HCT116 (cell line): Measurements from ENCODE around the gene SOHLH2. TPM values are rescaled to one million over a fixed set of nuclear protein-coding genes. Genes with fewer than 3 reads are reported as not detected.

Experiments
- ATAC-seq: fragments of 200-7000 bp; cut with Tn5 transposase; 2 replicates; pipeline ENCODE4 v1.9.1; 2020; ENCODE audit warnings: mild to moderate bottlenecking, moderate library complexity
- BruUV-seq: library from RNA; stranded (reverse); fragments of 400-500 nt; replicated peaks from 2 replicates; lab custom pipeline; 2021; lab: Mats Ljungman, UMichigan
- CTCF ChIA-PET: fragments of 300-600 bp; sonication (Branson Sonifier 250); formaldehyde crosslinking; loops from one replicate; lab custom pipeline; 2021; ENCODE audit warnings: antibody characterized with exemption; lab: Charles Lee
- POLR2A ChIA-PET: fragments of 300-600, 350-600 bp; sonication (Branson Sonifier 250); formaldehyde crosslinking; loops from one replicate; lab custom pipeline; 2021; ENCODE audit warnings: antibody characterized with exemption; lab: Charles Lee
- RAD21 ChIA-PET, 2 experiments: fragments of 300-600 bp; sonication (Branson Sonifier 250); formaldehyde crosslinking; loops; one replicate each; lab custom pipeline; 2023; ENCODE audit warnings: low total read pairs in 2 of 2; ENCODE audit not compliant: uncharacterized antibody in 2 of 2, unreplicated experiment in 2 of 2, low non-redundant PET in 1 of 2; lab: Charles Lee
- DNase-seq: peaks from one replicate; pipeline ENCODE4 v3.0.0-alpha.2; 2010; ENCODE audit warnings: low read depth, low spot score
- H2AFZ ChIP-seq: fragments of 200-600 bp; shearing (Covaris generic), sonication (generic); 2 replicates; pipeline ENCODE4 v1.6.1; 2017; ENCODE audit warnings: low read depth, mixed run types, mixed read lengths, antibody characterized with exemption, low read length; ENCODE audit not compliant: poor library complexity, severe bottlenecking
- H3K27ac ChIP-seq: 2 replicates; pipeline ENCODE4 v1.5.1; 2012; ENCODE audit warnings: low read depth, low read length
- H3K27me3 ChIP-seq: fragments of 200-600 bp; sonication (generic); 2 replicates; pipeline ENCODE4 v1.6.1; 2016; ENCODE audit warnings: mixed run types, low read length, mixed read lengths; ENCODE audit not compliant: insufficient read depth
- H3K36me3 ChIP-seq, 2 experiments: fragments of 200-500 bp in 1 of 2; fragments of 200-600 bp in 1 of 2; sonication (Bioruptor generic) in 1 of 2; sonication (generic) in 1 of 2; 2 replicates each; pipeline versions ENCODE4 v1.5.1 to v1.6.1; 2014 to 2016; ENCODE audit warnings: low read length in 2 of 2, inconsistent platforms in 1 of 2, mixed read lengths in 1 of 2, mixed run types in 1 of 2; ENCODE audit not compliant: insufficient read depth in 2 of 2, control insufficient read depth in 1 of 2
- H3K4me1 ChIP-seq, 2 experiments: fragments of 200-600 bp in 1 of 2; sonication (generic) in 1 of 2; 2 replicates each; pipeline versions ENCODE4 v1.5.1 to v1.6.1; 2012 to 2017; ENCODE audit warnings: low read length in 2 of 2, inconsistent platforms in 1 of 2, mild to moderate bottlenecking in 1 of 2, mixed read lengths in 1 of 2, mixed run types in 1 of 2, moderate library complexity in 1 of 2; ENCODE audit not compliant: insufficient read depth in 2 of 2, control insufficient read depth in 1 of 2
- H3K4me2 ChIP-seq: fragments of 200-600 bp; sonication (generic); 2 replicates; pipeline ENCODE4 v1.6.1; 2017; ENCODE audit warnings: mixed run types, low read length, mixed read lengths
- H3K4me3 ChIP-seq, 2 experiments: fragments of 200-600 bp in 1 of 2; sonication (generic) in 1 of 2; replicated peaks in 1 of 2; 2 replicates each; pipeline ENCODE4 v1.5.1; 2011 to 2016; ENCODE audit warnings: low read length in 2 of 2, control low read depth in 1 of 2, low read depth in 1 of 2, mild to moderate bottlenecking in 1 of 2, mixed read lengths in 1 of 2, mixed run types in 1 of 2
- H3K79me2 ChIP-seq: fragments of 200-600 bp; sonication (generic); 2 replicates; pipeline ENCODE4 v1.6.1; 2017; ENCODE audit warnings: mild to moderate bottlenecking, mixed run types, low read length, moderate library complexity, mixed read lengths; ENCODE audit not compliant: insufficient read depth
- H3K9ac ChIP-seq: fragments of 200-600 bp; sonication (generic); 2 replicates; pipeline ENCODE4 v1.6.1; 2016; ENCODE audit warnings: low read length, mixed read lengths
- H3K9me2 ChIP-seq: fragments of 200-600 bp; sonication (generic), shearing (Covaris generic); 2 replicates; pipeline ENCODE4 v1.6.1; 2017; ENCODE audit warnings: mixed run types, mild to moderate bottlenecking, moderate library complexity; ENCODE audit not compliant: insufficient read depth
- H3K9me3 ChIP-seq, 2 experiments: fragments of 200-500 bp in 1 of 2; fragments of 200-600 bp in 1 of 2; sonication (Bioruptor generic) in 1 of 2; sonication (generic) in 1 of 2; 2 replicates each; pipeline ENCODE4 v1.6.1; 2014 to 2017; ENCODE audit warnings: low read length in 2 of 2, mixed read lengths in 2 of 2, inconsistent platforms in 1 of 2, low read depth in 1 of 2, mild to moderate bottlenecking in 1 of 2, mixed run types in 1 of 2, moderate library complexity in 1 of 2; ENCODE audit not compliant: control insufficient read depth in 1 of 2, insufficient read depth in 1 of 2
- H4K20me1 ChIP-seq: fragments of 200-600 bp; sonication (generic), shearing (Covaris generic); 2 replicates; pipeline ENCODE4 v1.6.1; 2017; ENCODE audit warnings: mixed run types, mild to moderate bottlenecking, moderate library complexity; ENCODE audit not compliant: insufficient read depth
- CBX3 ChIP-seq: IDR thresholded peaks from 2 replicates; pipeline ENCODE4 v1.6.1; 2012; ENCODE audit warnings: low read depth
- CEBPB ChIP-seq: IDR thresholded peaks from 2 replicates; pipeline ENCODE4 v1.6.1; 2012; ENCODE audit warnings: low read depth
- CTCF ChIP-seq, 3 experiments: fragments of 200-600 bp in 1 of 3; sonication (generic) in 1 of 3; IDR thresholded peaks in 2 of 3; conservative IDR thresholded peaks in 1 of 3; 2 replicates each; pipeline ENCODE4 v1.5.1; 2012 to 2017; ENCODE audit warnings: low read depth in 2 of 3, low read length in 2 of 3, antibody characterized with exemption in 1 of 3, borderline replicate concordance in 1 of 3, control low read depth in 1 of 3, mild to moderate bottlenecking in 1 of 3, mixed read lengths in 1 of 3, mixed run types in 1 of 3, moderate library complexity in 1 of 3; ENCODE audit not compliant: insufficient read depth in 1 of 3
- ELF1 ChIP-seq: IDR thresholded peaks from 2 replicates; pipeline ENCODE4 v1.6.1; 2012; ENCODE audit warnings: low read depth, borderline replicate concordance
- EZH2 ChIP-seq: fragments of 200-600 bp; sonication (generic); IDR thresholded peaks from 2 replicates; pipeline ENCODE4 v1.6.1; 2017; ENCODE audit warnings: antibody characterized with exemption, mixed run types
- EZH2phosphoT487 ChIP-seq: fragments of 200-600 bp; IDR thresholded peaks from 2 replicates; pipeline ENCODE4 v1.6.1; 2018; ENCODE audit warnings: antibody characterized with exemption, borderline replicate concordance
- JUND ChIP-seq: IDR thresholded peaks from 2 replicates; pipeline ENCODE4 v1.6.1; 2012
- MAX ChIP-seq: IDR thresholded peaks from 2 replicates; pipeline ENCODE4 v1.6.1; 2012
- POLR2A ChIP-seq: IDR thresholded peaks from 2 replicates; pipeline ENCODE4 v1.7.0; 2011; ENCODE audit warnings: borderline replicate concordance; ENCODE audit not compliant: insufficient read depth, insufficient read length; ENCODE audit errors: extremely low read depth
- POLR2AphosphoS5 ChIP-seq: IDR thresholded peaks from 2 replicates; pipeline ENCODE4 v1.6.1; 2011; ENCODE audit warnings: mild to moderate bottlenecking, low read depth, low read length, moderate library complexity
- RAD21 ChIP-seq: IDR thresholded peaks from 2 replicates; pipeline ENCODE4 v1.6.1; 2012; ENCODE audit warnings: low read depth, mild to moderate bottlenecking
- SIN3A ChIP-seq: IDR thresholded peaks from 2 replicates; pipeline ENCODE4 v1.6.1; 2012; ENCODE audit warnings: low read depth
- SRF ChIP-seq: IDR thresholded peaks from 2 replicates; pipeline ENCODE4 v1.6.1; 2012; ENCODE audit warnings: low read depth
- TCF7L2 ChIP-seq: IDR thresholded peaks from 2 replicates; pipeline ENCODE4 v1.7.0; 2011; ENCODE audit warnings: borderline replicate concordance, inconsistent platforms; ENCODE audit not compliant: insufficient read depth, insufficient read length; ENCODE audit errors: extremely low read depth
- YY1 ChIP-seq: IDR thresholded peaks from 2 replicates; pipeline ENCODE4 v1.6.1; 2011; ENCODE audit warnings: low read length, low read depth, moderate library complexity, mild to moderate bottlenecking; ENCODE audit not compliant: insufficient replicate concordance; ENCODE audit errors: extremely low read depth
- ZNF274 ChIP-seq: fragments of 200-500 bp; sonication (Bioruptor generic); IDR thresholded peaks from 2 replicates; pipeline ENCODE4 v1.6.1; 2014; ENCODE audit warnings: mild to moderate bottlenecking, low read depth, low read length, inconsistent platforms
- intact Hi-C: fragments of 100-400 bp; cut with micrococcal nuclease; formaldehyde crosslinking; loops from 2 replicates; pipeline ENCODE4 v1.10.0; 2022
- total RNA-seq: library from RNA; stranded (reverse); gene quantifications from one replicate; pipeline ENCODE4 v1.2.1, GENCODE V29; 2021; ENCODE audit not compliant: unreplicated experiment
- TF ChIP-seq, protein P1 (sequence below): IDR thresholded peaks from 2 replicates; pipeline ENCODE4 v1.6.1; 2011; ENCODE audit warnings: mild to moderate bottlenecking, low read length, moderate library complexity; ENCODE audit not compliant: insufficient replicate concordance; ENCODE audit errors: extremely low read depth

The SOHLH2 gene
- total RNA-seq, 1 experiment from 2014 or later: not detected

- ATAC-seq: no peak
- Histone ChIP-seq H3K4me1 (no peaks in the 10 kb centered on the region), H3K9me2 (no peaks in the 10 kb centered on the region), H3K27me3 (no peaks in the 10 kb centered on the region), H4K20me1 (no peaks in the 10 kb centered on the region), H2AFZ (no peak overlapping the region), H3K9ac (no peak overlapping the region), H3K79me2 (no peaks in the 10 kb centered on the region), H3K36me3 (no peaks in the 10 kb centered on the region), H3K4me2 (no peak overlapping the region), H3K9me3 (peaks cover 0 to 17% of the 10 kb centered on the region in 2 experiments; a peak in 3 of 4 replicates), H3K27ac (no peak overlapping the region), H3K4me3 (no peak overlapping the region)
- CTCF ChIA-PET: no interaction called here
- TF ChIP-seq EZH2 (no peak), MAX (no peak), ELF1 (no peak), CEBPB (no peak), YY1 (no peak), JUND (no peak), ZNF274 (no peak), EZH2phosphoT487 (no peak), CBX3 (no peak), SRF (no peak), RAD21 (no peak), POLR2AphosphoS5 (no peak), POLR2A (no peak), CTCF (IDR thresholded peaks at IDR 0.05 in 2 of 3, conservative IDR thresholded peaks at IDR 0.05 in 1 of 3; ENCODE audit: borderline replicate concordance in 1 of 3, insufficient read depth in 1 of 3, low read depth in 2 of 3, low read length in 2 of 3) (no peak), SIN3A (no peak), TCF7L2 (no peak)
- TF ChIP-seq, protein P1, sequence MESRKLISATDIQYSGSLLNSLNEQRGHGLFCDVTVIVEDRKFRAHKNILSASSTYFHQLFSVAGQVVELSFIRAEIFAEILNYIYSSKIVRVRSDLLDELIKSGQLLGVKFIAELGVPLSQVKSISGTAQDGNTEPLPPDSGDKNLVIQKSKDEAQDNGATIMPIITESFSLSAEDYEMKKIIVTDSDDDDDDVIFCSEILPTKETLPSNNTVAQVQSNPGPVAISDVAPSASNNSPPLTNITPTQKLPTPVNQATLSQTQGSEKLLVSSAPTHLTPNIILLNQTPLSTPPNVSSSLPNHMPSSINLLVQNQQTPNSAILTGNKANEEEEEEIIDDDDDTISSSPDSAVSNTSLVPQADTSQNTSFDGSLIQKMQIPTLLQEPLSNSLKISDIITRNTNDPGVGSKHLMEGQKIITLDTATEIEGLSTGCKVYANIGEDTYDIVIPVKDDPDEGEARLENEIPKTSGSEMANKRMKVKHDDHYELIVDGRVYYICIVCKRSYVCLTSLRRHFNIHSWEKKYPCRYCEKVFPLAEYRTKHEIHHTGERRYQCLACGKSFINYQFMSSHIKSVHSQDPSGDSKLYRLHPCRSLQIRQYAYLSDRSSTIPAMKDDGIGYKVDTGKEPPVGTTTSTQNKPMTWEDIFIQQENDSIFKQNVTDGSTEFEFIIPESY: no peak
- POLR2A ChIA-PET: no interaction called here
- BruUV-seq: no TSS peak
- DNase-seq: no peak
- RAD21 ChIA-PET: no interaction called here
- intact Hi-C loops: no loop called here
Observed at GRCh38 chr13:36211567-36211966, 2.8 kb downstream of the SOHLH2 start.
